Skeletal muscle satellite cell (primary cell): ENCODE results near the gene INSR.

Source experiments
- H3K27me3 ChIP-seq: 2 replicates; pipeline ENCODE4 v1.7.0; 2013; ENCODE audit warnings: low read length; ENCODE audit not compliant: control insufficient read depth, insufficient read depth
- H3K36me3 ChIP-seq: 2 replicates; pipeline ENCODE4 v1.7.0; 2013; ENCODE audit warnings: mild to moderate bottlenecking, control low read depth, low read length; ENCODE audit not compliant: insufficient read depth
- H3K4me1 ChIP-seq: 2 replicates; pipeline ENCODE4 v1.7.0; 2013; ENCODE audit warnings: low read length; ENCODE audit not compliant: control insufficient read depth, insufficient read depth
- H3K4me2 ChIP-seq: 2 replicates; pipeline ENCODE4 v1.7.0; 2013; ENCODE audit warnings: mild to moderate bottlenecking, low read length
- H3K4me3 ChIP-seq: 2 replicates; pipeline ENCODE4 v1.7.0; 2013; ENCODE audit warnings: low read length
- H3K9ac ChIP-seq: 2 replicates; pipeline ENCODE4 v1.7.0; 2013; ENCODE audit warnings: mild to moderate bottlenecking, low read depth, low read length, moderate library complexity
- H3K9me3 ChIP-seq: replicated peaks from 2 replicates; pipeline ENCODE4 v1.7.0; 2013; ENCODE audit warnings: mild to moderate bottlenecking, control low read depth, low read length

Gene INSR

DNA sequence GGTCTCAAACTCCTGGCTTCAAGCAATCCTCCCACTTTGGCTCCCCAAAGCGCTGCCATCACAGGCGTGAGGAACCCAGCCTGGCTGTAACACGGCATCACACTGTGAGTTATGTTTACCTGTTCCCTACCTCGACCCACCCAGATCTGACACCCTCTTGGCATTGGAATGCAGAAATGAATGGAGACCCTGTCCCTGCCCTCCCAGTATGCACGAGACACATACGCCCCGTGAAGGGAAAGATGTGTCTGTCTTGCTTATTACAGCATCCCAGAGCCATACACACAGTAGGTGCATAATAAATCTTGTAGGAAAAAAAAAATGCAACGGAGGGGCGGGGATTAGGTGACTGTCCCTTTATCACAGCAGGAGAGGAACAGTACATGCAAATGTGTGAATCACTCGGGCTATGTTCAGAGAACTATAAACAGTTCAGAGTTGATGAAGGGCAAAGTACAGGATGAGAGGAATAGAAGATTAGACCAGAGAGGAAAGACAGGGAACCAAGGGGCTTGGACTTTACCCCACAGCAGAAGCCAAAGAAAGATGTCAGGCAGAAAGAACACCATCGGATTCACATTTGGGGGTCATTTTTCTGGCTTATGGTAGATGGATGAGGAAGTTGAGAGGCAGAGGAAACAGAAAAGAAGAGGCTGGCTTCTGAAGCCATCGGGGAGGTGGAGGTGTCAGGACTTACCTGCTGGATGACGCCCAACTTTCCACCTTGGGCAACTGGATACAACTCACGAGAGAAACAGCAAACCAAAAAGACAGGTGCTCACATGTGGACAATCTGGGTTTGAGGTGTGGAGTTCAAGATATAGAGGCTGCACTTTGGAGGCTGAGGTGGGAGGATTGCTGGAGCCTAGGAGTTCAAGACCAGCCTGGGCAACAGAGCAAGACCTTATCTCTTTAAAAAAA is 94.3 kb downstream of the INSR start:
- peaks cover 14% of the 10 kb centered on the region for H3K4me1 ChIP-seq

GRCh38 chr19:7197760-7198696 is 96.2 kb downstream of the INSR start:
- Histone ChIP-seq H3K4me1 (peaks cover 14% of the 10 kb centered on the region), H3K9me3 (no peaks in the 10 kb centered on the region), H3K27me3 (no peaks in the 10 kb centered on the region), H3K9ac (peak overlapping the region; percentile 85), H3K36me3 (no peaks in the 10 kb centered on the region), H3K4me3 (peak overlapping the region; percentile 94), H3K4me2 (peak overlapping the region; percentile 97)

More for the DNA sequence above, 94.3 kb downstream of the INSR start:
- no peak overlapping the region for H3K4me2 ChIP-seq
- H3K36me3 ChIP-seq = no peaks in the 10 kb centered on the region
- H3K27me3 ChIP-seq = no peaks in the 10 kb centered on the region
- no peak overlapping the region for H3K4me3 ChIP-seq
- H3K9me3 ChIP-seq = no peaks in the 10 kb centered on the region
- H3K9ac ChIP-seq = no peak overlapping the region

DNA sequence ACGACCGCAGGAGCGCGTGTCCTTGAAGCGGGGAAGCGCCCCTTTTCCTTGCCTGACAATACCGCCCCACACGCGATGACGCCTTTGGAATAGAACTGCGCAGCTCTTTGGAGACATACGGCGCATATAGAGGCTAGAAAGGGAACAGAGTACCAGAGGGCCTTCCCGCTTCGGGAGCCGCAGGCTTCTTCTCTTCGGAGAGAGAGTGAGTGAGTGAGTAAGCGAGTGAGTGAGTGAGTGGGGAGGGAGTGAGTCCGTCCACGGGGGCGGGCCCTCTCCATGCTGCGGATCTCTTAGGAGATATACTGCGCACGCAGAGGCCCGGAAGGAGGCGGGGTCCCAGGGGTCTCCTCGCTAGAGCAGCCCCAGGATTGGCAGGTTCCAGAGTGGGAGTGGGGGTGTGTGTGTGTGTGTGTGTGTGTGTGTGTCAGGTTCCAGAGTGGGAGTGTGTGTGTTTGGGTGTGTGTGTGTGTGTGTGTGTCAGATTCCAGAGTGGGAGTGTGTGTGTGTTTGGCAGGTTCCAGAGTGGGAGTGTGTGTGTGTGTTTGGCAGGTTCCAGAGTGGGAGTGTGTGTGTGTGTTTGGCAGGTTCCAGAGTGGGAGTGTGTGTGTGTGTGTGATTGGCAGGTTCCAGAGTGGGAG is 97.0 kb downstream of the INSR start:
- no peaks in the 10 kb centered on the region for H3K36me3 ChIP-seq
- H3K9ac ChIP-seq = peak overlapping the region; percentile 52
- no peaks in the 10 kb centered on the region for H3K9me3 ChIP-seq
- H3K4me1 ChIP-seq = peaks cover 14% of the 10 kb centered on the region
- H3K4me2 ChIP-seq = peak overlapping the region; percentile 97
- H3K27me3 ChIP-seq = no peaks in the 10 kb centered on the region
- H3K4me3 ChIP-seq = peak overlapping the region; percentile 94

DNA sequence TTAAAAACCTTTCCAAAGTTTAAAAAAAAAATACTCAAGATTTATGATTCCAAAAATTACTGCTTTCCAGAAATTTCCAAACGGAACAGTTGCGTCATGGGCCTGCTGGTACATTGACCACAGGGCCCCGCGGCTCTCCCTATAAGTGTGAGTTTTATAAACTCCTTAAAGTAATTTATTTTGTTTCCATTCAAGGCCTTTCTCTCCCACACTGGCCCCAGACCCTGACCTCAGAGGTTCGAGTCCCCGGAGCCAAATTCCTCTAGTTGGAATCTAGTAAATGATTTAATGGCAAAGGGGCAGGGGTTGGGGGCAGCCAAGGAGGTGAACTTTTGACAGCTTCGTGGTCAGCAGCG is 97.5 kb downstream of the INSR start:
- H3K9ac ChIP-seq = peak overlapping the region; percentile 36
- H3K9me3 ChIP-seq = no peaks in the 10 kb centered on the region
- no peaks in the 10 kb centered on the region for H3K27me3 ChIP-seq
- no peaks in the 10 kb centered on the region for H3K36me3 ChIP-seq
- H3K4me3 ChIP-seq = peak overlapping the region; percentile 94
- peaks cover 14% of the 10 kb centered on the region for H3K4me1 ChIP-seq
- H3K4me2 ChIP-seq = peak overlapping the region; percentile 97

DNA sequence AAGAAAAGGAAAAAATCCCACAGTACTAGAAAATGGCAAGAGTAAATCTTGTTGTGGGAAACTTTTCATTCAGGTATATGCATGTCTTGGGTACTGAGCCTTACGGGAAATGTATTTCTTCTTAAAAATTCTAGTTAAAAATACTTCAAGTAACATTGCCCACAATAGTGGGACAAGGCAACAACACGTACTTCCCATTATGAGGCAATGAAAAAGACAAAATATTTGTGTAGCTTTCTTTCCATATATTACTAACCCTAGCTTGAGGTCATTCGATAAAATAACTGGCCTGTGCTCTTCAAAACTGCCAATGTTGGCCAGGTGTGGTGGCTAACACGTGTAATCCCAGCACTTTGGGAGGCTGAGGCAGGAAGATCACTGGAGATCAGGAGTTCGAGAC is 99.2 kb downstream of the INSR start:
- peaks cover 14% of the 10 kb centered on the region for H3K4me1 ChIP-seq

DNA sequence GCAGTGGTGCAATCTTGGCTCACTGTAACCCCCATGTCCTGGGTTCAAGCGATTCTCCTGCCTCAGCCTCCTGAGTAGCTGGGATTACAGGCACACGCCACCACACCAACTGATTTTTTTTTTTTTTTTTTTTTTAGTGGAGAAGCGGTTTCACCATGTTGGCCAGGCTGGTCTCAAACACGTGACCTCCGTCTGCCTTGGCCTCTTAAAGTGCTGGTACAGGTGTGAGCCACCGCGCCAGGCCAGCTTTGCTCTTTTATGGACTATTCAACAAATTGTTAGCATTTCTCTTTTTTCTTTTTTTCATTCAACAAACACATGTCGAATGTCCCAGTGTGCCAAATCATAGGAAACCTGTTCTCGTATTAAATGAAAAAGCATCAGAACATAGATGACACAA is 99.6 kb downstream of the INSR start:
- peaks cover 14% of the 10 kb centered on the region for H3K4me1 ChIP-seq

More for the DNA sequence above, 99.2 kb downstream of the INSR start:
- H3K9me3 ChIP-seq = no peaks in the 10 kb centered on the region
- no peak overlapping the region for H3K4me2 ChIP-seq
- no peak overlapping the region for H3K4me3 ChIP-seq
- no peak overlapping the region for H3K9ac ChIP-seq
- H3K27me3 ChIP-seq = no peaks in the 10 kb centered on the region
- no peaks in the 10 kb centered on the region for H3K36me3 ChIP-seq

GRCh38 chr19:7191946-7192691 is 102.1 kb downstream of the INSR start:
- Histone ChIP-seq H3K4me2 (no peak overlapping the region), H3K36me3 (no peaks in the 10 kb centered on the region), H3K9ac (no peak overlapping the region), H3K4me3 (no peak overlapping the region), H3K27me3 (no peaks in the 10 kb centered on the region), H3K9me3 (no peaks in the 10 kb centered on the region), H3K4me1 (peaks cover 4% of the 10 kb centered on the region)

More for the DNA sequence above, 99.6 kb downstream of the INSR start:
- H3K9ac ChIP-seq = no peak overlapping the region
- no peak overlapping the region for H3K4me3 ChIP-seq
- no peak overlapping the region for H3K4me2 ChIP-seq
- H3K9me3 ChIP-seq = no peaks in the 10 kb centered on the region
- H3K36me3 ChIP-seq = no peaks in the 10 kb centered on the region
- H3K27me3 ChIP-seq = no peaks in the 10 kb centered on the region

DNA sequence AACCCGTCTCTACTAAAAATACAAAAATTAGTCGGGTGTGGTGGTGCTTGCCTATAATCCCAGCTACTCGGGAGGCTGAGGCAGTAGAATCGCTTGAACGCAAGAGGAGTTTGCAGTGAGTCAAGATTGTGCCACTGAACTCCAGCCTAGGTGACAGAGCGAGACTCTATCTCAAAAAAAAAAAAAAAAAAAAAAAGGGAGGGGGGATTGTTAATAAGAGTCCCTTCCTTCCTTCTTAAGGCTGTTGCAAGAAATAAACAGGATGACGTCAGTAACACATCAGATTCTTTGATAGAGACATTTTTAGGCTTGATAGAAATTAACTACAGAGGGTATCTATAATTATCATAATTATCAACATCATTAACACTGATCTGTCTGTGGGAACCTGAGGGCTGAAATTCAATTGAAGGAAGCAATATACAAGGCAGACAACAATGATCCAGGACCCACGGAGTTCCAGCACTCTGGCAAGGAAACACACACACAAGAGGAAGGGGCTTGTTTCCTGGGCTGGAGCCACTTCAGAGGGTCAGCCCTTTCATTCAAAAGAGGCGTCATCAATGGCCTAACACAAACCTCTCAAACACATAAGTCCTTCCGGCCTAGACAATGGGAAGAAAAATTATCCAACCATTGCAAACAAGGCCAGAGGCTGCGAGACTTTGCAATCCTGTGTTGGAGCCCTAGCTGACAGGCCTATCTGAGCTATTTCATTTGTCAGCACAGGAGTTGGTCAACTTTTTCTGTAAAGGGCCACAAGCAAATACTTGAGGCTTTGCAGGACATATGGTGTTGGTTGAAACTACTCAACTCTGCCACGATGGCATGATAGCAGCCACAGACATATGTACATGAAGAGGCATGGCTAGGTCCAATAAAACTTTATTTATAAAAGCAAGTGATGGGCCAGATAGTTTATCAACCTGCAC is 105.2 kb downstream of the INSR start:
- Histone ChIP-seq H3K4me3 (no peak overlapping the region), H3K9me3 (no peaks in the 10 kb centered on the region), H3K4me2 (no peak overlapping the region), H3K36me3 (no peaks in the 10 kb centered on the region), H3K4me1 (no peaks in the 10 kb centered on the region), H3K27me3 (no peaks in the 10 kb centered on the region), H3K9ac (no peak overlapping the region)

GRCh38 chr19:7187605-7188339 is 106.4 kb downstream of the INSR start:
- Histone ChIP-seq H3K4me1 (peaks cover 7% of the 10 kb centered on the region), H3K4me2 (no peak overlapping the region), H3K9me3 (no peaks in the 10 kb centered on the region)

More at GRCh38 chr19:7187605-7188339, 106.4 kb downstream of the INSR start:
- H3K36me3 ChIP-seq = no peaks in the 10 kb centered on the region
- no peak overlapping the region for H3K4me3 ChIP-seq
- H3K27me3 ChIP-seq = no peaks in the 10 kb centered on the region
- H3K9ac ChIP-seq = no peak overlapping the region
